Fibroblast of skin of left biceps (primary cell): ENCODE measurements around the gene MYO9B.

Experiments
- DNase-seq, 2 experiments: peaks; one replicate each; pipeline ENCODE4 v3.0.0-alpha.2; 2013; ENCODE audit warnings: low read depth in 2 of 2

The MYO9B gene

DNA sequence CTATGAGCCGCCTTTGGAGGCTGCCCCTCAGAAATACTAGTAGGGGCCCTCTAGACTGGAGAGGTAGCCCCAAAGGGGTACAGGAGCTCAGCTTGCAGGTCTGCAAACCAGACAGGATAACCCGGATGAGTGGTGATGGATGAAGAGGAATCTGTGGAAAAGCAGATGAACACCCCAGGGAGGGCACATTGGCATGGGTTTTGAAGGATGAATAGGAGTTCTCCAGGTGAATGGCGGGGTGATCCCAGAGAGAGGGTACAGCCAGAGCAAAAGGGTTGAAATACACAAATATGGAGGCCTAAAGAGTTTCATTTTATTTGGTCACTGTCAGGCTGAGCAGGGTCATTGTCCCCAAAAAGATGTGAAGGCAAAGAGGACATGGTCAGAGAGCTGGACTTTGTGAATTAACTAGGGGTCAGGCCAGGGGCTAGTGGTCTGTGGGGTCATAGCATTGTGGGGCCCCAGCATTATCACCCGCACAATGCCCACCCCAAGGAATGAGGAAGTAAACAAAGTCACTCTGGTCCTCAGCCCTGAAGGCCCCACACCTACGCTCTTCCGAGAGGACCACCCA, 165.3 kb downstream of the MYO9B start:
- DNase-seq, result no peak

DNA sequence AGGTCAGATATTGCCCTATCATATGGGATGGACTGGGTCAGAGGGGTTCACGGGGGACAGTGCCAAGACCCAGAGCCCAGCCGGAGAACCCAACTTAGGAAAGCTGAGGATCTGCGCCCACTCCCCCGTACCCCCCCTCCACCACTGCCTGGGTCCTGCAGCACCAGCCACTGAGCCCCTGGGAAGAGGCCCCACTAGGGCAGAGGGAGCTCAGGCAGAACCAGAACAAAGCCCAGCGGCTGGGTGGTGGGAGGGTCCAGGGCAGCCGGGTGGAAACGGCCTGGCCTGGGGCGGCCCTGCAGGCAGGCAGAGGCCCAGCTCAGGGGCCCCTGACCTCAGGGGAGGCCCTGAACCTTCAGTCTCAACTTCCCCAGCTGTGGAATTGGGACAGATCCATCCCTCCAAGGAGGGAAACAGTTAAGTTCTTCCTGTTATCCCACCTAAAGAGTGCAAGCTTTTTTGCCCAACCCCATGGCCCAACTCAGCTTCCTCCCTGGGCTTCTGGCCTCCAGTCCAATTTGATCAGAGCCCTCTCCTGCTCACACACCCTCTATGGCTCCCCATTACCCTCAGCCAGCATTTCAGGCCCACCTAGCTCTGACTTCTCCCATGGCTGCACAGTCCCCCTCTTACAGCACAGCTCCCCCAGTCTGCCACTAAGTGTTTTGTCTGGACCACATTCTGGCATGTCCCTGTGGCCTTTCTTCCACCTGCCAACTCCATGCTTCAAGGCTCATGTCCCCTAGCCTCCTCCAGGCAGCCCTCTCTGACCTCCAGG, 167.0 kb downstream of the MYO9B start:
- no peak for DNase-seq

DNA sequence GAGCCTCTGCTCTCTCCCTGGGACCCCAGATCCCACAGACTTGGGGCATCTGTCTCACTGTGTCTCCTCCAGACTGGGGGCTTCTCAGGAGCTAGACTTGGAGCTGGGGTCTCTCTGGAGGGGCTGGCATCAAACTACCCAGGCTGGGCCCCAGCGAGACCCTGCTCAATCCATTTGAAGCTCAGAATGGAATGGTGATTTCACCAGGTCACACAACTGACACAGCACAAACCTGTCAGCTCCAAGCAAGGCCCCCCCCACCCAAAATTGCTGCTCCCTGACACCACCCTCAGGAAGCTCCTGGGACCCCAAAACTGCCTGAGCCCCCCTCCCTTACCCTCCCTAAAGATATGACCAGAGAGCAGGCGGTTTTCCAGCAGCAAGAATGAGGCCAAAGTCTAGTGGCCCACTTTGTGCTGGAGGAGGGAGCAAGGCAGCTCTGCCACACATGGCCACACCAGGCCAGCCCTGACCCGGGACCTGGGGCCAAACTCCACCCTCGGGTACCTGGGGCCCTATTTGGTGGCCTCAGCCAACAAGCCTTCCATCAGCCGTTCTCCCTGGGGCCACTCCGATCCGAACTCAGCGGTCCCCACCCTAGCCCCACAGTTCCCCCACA, 167.7 kb downstream of the MYO9B start:
- no peak for DNase-seq

DNA sequence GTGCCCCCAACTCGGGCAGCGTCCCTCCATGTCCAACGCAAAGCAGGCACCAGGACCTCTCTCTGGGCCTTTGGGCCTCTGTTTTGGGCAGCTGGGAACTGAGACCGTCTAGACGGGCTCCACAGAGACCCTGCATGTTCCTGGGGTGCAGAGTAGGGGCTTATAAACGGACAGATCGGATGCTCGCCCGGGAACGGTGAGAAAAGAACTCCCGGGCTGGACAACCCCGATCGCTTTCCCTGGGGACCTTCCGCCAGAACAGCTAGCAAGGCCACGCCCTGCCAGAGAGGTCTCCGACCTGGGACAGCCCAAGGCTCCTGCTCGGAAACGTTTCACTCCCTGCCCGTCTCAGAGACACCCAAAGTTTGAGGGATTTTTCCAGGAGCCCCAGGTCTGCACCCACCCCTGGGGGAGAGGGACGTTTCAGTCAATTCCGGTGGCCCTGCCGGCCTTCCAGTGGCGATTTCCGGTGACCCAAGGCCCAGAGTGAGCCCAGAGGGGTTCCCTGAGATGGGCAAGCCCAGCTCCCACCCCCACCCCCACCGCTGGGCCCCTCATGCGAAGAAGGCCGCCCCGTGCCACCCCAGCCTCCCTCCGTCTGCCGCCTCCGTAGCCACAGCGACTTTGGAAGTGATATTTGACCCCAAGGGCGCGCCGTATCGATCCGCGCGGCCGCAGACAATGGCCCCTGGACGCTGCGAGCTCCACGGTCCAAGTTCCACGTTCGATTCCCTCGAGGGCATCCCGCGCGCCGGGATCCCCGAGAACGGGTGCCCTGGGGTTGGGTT, 168.4 kb downstream of the MYO9B start:
- no peak for DNase-seq

DNA sequence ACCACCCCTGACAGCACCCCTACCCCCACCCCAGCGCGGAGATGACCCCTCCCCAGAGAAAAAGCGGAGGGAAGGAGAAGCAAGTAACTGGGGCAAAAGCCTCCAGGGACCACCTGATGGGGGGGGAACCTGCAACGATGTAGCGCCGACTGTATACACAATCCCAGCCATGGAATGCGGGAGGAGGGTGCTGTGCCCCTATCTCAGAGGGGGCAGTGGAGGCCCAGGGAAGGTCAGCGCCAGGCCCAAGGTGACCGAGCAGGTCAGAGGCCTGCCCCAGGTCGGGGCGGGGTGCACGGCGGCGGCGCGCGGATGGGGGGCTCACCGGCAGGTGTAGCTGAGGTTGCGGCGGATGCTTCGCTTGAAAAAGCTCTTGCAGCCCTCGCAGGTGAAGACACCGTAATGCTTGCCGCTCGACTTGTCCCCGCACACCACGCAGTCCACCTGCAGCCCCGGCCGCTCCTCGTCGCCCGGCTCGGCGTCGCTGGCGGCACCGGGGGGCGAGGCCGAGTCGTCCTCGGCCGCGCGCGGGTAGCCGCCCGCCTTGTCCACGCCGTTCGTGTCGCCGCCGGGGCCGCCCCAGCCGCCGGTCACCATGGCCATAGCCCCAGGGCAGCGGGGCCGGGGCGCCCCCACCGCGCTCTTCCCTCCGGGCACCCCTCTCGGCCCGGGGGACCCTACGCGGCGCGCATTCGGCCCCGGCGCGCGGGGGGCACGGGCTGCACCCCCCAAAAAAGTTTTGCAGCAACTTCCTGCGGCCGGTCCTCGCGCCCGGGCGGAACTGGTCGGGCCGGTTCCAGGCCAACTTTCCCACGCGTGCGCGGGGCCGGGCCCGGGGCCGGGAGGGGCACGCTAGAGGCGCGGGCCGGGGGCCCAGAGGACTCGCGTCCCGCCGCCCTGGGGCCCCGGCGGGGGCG, 169.3 kb downstream of the MYO9B start:
- DNase-seq, result no peak

GRCh38 chr19:17245535-17245984, 170.0 kb downstream of the MYO9B start, which contains the start of gene NR2F6:
NR2F6 (minus strand) TSS chr19:17245919; CDS start chr19:17245220, 699 bp downstream.
- DNase-seq, result no peak

DNA sequence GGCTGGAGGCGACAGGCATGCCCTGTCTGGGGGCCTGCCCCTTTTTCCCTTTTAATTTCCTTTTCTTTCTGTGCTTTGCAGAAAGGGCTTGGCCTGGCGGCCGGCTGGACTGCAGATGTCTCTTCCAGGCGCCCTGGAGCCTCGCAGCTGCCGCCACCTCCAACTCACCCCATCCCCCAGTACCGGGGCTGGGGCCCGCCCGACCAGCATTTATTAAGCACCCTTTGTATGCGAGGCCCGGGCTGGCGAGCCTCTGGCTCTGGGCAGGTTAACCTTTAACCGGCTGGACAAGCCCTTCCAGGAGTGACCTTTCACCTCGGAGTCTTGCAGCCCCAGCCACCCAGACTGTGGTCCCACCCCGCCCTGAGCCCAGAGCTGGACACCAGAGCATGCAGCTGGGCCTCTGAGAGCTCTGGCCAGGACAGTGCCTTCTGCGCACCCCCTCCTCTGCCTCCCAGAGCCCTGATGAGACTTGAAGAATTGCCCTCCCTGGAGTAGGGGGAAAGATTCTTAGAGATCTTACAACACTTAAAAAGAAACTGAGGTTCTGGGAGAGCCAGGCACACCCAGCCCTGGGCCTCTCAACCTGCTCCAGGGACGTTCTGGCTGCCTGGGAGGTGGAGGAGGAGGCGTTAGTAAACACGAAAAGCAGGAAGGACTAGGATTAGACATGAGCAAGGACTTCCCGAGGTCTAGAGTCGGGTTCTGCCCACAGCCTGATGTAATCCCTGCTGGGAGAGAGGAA, 171.3 kb downstream of the MYO9B start:
- DNase-seq, result no peak

DNA sequence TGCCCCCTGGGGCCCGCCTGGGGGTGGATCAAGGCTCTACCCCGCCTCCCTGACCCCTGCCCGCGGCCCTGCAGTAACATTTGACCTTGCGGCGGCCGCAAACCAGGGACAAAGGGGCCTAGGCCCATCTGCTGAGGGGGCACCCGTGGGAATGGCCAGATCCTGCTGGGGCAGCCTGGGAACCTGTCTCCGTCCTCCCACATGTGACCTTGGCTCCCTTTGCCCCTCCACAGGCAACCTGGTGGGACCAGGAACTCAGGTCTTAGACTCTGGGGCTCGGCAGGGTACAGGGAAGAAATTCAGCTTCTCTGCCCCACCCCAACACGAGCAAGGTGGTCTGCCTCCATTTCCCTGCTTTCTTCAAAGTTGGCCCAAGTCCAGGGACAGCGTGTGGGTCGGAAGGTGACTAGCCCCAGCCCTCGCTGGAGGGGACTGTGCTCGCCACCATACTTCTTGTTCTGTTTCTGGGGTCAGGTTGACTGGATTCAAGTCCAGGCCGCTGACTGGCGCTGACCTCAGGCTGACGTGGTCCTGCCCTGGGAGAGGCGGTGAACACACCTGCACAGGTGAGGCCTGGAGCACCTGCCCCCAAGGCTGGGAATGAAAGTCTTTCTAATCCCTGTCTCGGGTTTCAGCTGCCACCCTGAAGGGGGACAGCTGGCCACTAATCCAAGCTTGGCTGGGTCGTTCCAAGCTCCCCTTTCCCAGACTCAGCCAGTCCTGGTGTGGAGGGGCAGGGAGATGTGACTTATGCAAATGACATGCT, 172.6 kb downstream of the MYO9B start:
- no peak for DNase-seq

GRCh38 chr19:17249887-17250548, 174.4 kb downstream of the MYO9B start:
- DNase-seq, result no peak

DNA sequence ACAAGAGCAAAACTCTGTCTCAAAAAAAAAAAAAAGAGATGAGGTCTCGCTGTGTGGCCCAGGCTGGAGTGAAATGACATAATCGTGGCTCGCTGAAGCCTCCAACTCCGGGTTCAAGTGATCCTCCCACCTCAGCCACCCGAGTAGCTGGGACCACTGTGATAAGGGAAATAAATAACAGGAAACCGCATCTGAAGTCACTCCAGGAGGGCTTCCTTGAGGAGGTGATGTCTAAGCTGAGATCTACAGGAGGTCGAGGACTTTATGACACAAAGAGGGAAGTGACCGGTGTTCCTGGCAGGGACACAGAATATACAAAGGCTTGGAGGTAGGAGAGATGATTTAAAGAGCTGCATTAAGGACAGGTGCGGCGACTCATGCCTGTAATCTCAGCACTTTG, 179.1 kb downstream of the MYO9B start:
- no peak for DNase-seq

DNA sequence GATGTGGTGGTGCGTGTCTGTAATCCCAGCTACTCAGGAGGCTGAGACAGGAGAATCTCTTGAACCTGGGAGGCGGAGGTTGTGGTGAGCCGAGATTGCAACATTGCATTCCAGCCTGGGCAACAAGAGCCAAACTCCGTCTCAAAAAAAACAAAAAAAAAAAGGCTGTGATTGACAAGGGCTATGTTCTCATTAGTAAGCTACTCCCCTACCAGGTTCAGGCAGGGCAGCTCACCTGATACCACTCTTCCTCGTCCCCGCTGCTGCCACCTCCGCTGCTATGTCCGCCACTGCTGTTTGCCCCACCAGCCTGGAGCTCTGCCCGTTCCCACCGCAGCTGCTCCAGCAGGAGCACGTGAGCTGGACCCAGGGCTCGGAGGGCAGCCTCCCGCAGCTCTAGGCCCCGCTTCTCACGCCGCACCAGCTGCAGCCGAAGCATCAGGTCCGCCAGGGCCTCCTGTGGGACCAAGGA, 179.6 kb downstream of the MYO9B start:
- no peak for DNase-seq

GRCh38 chr19:17256130-17256529, 180.6 kb downstream of the MYO9B start:
- DNase-seq, result no peak

DNA sequence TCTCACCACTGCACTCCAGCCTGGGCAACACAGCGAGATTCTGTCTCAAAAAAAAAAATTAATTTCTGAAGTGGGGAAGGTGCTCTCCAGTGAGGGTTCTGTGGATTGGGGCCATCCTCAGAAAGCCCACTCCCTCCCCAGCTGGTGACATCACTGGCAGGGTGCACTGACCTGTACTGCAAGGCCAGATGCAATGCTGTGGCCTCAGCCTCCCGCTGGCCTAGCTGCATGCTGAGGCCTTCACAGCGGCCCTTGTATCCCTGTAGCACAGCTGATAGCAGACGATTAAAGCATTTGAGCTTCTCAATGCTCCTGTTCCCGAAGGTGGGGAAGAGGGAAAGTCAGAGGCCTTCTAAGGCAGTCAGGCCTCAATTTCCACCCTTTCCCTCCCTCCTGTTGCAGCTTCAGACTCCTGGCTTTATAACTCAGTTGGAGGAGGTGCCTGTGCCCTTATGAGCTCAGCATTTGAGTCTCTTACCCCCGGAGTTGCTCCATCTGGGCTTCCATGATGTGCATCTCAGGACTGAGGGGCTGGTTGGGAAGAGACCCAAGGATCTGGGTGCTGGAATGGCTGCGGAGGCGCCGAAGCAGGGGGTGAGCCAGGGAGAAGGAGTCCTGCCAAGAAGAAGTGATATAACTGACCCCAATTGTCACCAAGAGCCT, 183.7 kb downstream of the MYO9B start:
- DNase-seq, result no peak

- DNase-seq, result no peak
Observed at GRCh38 chr19:17259934-17260333, 184.4 kb downstream of the MYO9B start.

GRCh38 chr19:17260842-17261325, 185.3 kb downstream of the MYO9B start:
- DNase-seq, result peak; percentile 21 to 24

GRCh38 chr19:17262557-17262956, 187.0 kb downstream of the MYO9B start:
- no peak for DNase-seq
